ENCODE results near the gene DNAH14. TPM values are rescaled to one million over a fixed set of nuclear protein-coding genes. Genes with fewer than 3 reads are reported as not detected.

Gene DNAH14
- polyA plus RNA-seq, 2 of the 4 experiments (the other 2 are of a cell fraction), result 15.9 to 35.8 TPM

DNA sequence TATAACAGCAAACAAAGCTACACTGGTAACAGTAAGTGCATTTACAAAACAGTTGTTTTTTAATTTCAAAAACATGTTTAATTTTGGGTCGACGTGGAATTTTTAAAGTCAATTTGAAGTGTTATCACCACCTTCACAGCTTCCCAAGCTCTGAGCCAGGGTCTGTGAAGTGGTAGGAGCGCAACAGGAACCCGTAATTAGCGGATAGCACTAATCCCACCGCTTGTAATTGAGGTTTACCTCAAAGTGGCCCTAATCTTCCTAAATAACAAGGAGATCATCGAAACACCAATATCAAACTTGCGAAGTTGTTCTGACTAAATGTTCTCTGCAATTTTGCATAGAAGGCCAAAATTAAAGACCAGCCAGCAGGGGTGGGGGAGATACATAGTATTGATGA, 479.6 kb downstream of the DNAH14 start:
- Histone ChIP-seq H3K27ac (no peak overlapping the region), H3K4me1 (peaks cover 13% of the 10 kb centered on the region), H3K9me3 (no peaks in the 10 kb centered on the region), H3K4me2 (no peak overlapping the region), H3K4me3 (no peak overlapping the region)
- ChIA-PET CTCF (interaction anchor here (1.6 kb wide), 1 partner anchor 12 kb away, joined by 3 read pairs; no protein-coding TSS in a partner anchor), POLR2A (interaction anchor here (0.9 kb wide), 1 partner anchor 12 kb away, joined by 3 read pairs; no protein-coding TSS in a partner anchor)
- no peak for ATAC-seq
- TF ChIP-seq KDM5A (IDR thresholded peaks at IDR 0.05) (no peak), FOSB (CRISPR knock-in tag; IDR thresholded peaks at IDR 0.05) (no peak), MAFK (IDR thresholded peaks at IDR 0.05; ENCODE audit: partially characterized antibody) (no peak), TP53 (CRISPR knock-in tag; IDR thresholded peaks at IDR 0.05) (no peak), CEBPB (IDR thresholded peaks at IDR 0.05) (no peak), EP300 (IDR thresholded peaks at IDR 0.05) (no peak)
- TF ChIP-seq, protein P1, sequence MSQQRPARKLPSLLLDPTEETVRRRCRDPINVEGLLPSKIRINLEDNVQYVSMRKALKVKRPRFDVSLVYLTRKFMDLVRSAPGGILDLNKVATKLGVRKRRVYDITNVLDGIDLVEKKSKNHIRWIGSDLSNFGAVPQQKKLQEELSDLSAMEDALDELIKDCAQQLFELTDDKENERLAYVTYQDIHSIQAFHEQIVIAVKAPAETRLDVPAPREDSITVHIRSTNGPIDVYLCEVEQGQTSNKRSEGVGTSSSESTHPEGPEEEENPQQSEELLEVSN (IDR thresholded peaks at IDR 0.05; ENCODE audit: borderline replicate concordance, low read depth), result no peak
- FAIRE-seq, result peak; percentile 54
- DNase-seq (ENCODE audit: low read depth in 1 of 2, low spot score in 1 of 2), result no peak
- 88% methylated on average over 8 of the region's 8 CpGs for WGBS (ENCODE audit: missing lambda C conversion rate)

DNA sequence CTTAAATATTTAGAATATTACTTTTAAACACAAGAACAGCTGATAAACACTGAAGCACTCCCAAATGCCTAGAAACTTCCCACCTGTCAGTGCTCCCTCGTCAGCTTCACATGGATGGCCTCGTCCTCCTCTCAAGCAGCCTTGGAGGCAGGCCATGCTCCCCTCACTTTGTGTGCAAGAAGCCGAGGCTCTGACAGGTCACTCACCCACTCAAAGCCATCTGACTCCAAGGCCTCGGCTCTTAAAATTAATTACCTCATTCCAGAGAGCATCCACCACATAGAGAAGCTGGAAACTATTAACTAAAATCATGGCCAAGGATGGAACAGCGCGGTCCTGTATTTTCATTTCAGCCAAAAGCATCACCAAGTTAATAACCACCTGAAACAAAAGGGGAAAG, 480.6 kb downstream of the DNAH14 start:
- ATAC-seq (no peak), FAIRE-seq (no peak), DNase-seq (ENCODE audit: low read depth in 1 of 2, low spot score in 1 of 2) (no peak)
- Histone ChIP-seq H3K4me3 (no peak overlapping the region), H3K27ac (no peak overlapping the region), H3K9me3 (no peaks in the 10 kb centered on the region), H3K4me1 (peaks cover 13% of the 10 kb centered on the region), H3K4me2 (no peak overlapping the region)
- ChIA-PET CTCF (no interaction called here), POLR2A (no interaction called here)
- TF ChIP-seq ZSCAN20 (CRISPR knock-in tag; IDR thresholded peaks at IDR 0.05) (no peak), PHF8 (IDR thresholded peaks at IDR 0.05; ENCODE audit: borderline replicate concordance, low read depth) (no peak), RNF2 (IDR thresholded peaks at IDR 0.05; ENCODE audit: borderline replicate concordance, low read depth) (no peak), ESRRA (IDR thresholded peaks at IDR 0.05; ENCODE audit: borderline replicate concordance, low read length) (no peak), RFX5 (IDR thresholded peaks at IDR 0.05) (no peak), HOXB5 (CRISPR knock-in tag; IDR thresholded peaks at IDR 0.05) (no peak), CEBPB (IDR thresholded peaks at IDR 0.05) (no peak), SMC3 (IDR thresholded peaks at IDR 0.05) (no peak), KDM5A (IDR thresholded peaks at IDR 0.05) (no peak), MYC (IDR thresholded peaks at IDR 0.05; ENCODE audit: borderline replicate concordance, low read length) (no peak), HEYL (CRISPR knock-in tag; IDR thresholded peaks at IDR 0.05) (no peak), CBX8 (IDR thresholded peaks at IDR 0.05) (no peak), FOSL2 (IDR thresholded peaks at IDR 0.05) (no peak), FOSL2 (CRISPR knock-in tag; IDR thresholded peaks at IDR 0.05) (no peak)
- TF ChIP-seq, protein P2, sequence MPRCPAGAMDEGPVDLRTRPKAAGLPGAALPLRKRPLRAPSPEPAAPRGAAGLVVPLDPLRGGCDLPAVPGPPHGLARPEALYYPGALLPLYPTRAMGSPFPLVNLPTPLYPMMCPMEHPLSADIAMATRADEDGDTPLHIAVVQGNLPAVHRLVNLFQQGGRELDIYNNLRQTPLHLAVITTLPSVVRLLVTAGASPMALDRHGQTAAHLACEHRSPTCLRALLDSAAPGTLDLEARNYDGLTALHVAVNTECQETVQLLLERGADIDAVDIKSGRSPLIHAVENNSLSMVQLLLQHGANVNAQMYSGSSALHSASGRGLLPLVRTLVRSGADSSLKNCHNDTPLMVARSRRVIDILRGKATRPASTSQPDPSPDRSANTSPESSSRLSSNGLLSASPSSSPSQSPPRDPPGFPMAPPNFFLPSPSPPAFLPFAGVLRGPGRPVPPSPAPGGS (IDR thresholded peaks at IDR 0.05), result no peak
- TF ChIP-seq, protein P3, sequence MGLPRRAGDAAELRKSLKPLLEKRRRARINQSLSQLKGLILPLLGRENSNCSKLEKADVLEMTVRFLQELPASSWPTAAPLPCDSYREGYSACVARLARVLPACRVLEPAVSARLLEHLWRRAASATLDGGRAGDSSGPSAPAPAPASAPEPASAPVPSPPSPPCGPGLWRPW (IDR thresholded peaks at IDR 0.05), result no peak
- TF ChIP-seq, protein P1 (IDR thresholded peaks at IDR 0.05; ENCODE audit: borderline replicate concordance, low read depth), result no peak
- WGBS (ENCODE audit: missing lambda C conversion rate), result 95% methylated on average over 6 of the region's 6 CpGs

DNA sequence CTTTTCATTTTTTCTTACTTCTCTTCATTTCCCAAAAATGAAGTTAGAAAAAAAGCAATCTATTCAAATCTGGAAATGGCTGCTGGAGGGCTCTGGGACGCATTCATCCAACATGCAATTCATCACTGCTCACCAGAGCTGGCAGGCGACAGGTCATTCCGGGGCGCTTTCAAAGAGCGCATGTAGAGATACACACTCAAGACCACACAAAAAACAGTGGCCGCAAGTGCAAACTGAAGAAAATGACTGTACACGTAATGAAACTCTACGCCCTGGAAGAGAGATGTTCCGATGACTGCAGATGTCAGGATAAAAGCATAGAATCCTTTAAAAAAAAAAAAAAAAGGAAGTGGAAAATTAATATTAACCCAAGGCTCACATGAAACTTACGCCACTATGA, 482.8 kb downstream of the DNAH14 start:
- ChIA-PET CTCF (interaction anchor here (1.0 kb wide), 1 partner anchor 62 kb away, joined by 4 read pairs; no protein-coding TSS in a partner anchor), POLR2A (no interaction called here)
- Histone ChIP-seq H3K4me1 (peaks cover 13% of the 10 kb centered on the region), H3K4me3 (no peak overlapping the region), H3K27ac (no peak overlapping the region), H3K4me2 (peak overlapping the region; percentile 51; the same call in 1 of the 3 replicates), H3K9me3 (no peaks in the 10 kb centered on the region)
- DNase-seq (ENCODE audit: low read depth in 1 of 2, low spot score in 1 of 2) (no peak), ATAC-seq (no peak), FAIRE-seq (no peak)
- WGBS (ENCODE audit: missing lambda C conversion rate), result 95% methylated on average over 10 of the region's 10 CpGs
- TF ChIP-seq SMC3 (IDR thresholded peaks at IDR 0.05), result no peak

All from A549 (cell line).